ENCODE results near the gene PANK4.

DNA sequence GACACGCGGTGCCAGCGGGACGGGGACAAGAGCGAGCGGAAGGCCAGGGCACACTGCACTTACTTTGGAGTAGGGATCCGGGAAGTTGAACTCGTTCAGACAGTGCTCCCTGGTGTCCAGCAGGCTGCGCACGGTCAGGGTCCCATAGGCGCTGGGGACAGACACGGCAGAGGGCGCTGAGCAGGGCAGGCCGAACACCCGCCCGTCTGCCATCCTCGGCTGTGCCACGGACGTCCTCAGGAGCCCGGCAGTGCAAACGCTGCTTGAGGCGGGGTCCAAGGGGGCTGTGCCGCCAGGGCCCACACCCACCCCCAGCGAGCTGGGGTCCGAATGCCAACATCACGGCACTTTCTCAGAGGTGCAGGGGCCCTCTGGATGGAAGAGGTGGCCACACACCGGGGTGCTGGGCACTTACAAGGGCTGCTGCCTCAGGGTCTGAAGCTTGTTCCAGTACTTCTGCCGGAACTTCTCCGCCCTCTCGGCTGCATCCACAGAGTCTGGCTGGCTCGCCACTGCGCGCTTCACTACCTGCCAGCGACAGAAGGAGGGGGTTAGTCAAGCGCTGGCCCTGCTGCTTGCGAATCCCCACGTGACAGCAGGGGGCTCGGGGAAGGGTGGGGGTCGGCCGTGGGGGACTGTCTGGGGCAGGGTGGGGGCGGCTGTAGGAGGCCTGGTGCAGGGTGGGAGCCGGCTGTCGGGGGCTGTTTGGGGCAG, 12.3 kb downstream of the PANK4 start:
- TF ChIP-seq EZH2 (IDR thresholded peaks at IDR 0.05; ENCODE audit: borderline replicate concordance, low read depth, low read length, poor library complexity, severe bottlenecking): no peak
- TF ChIP-seq, protein P1, sequence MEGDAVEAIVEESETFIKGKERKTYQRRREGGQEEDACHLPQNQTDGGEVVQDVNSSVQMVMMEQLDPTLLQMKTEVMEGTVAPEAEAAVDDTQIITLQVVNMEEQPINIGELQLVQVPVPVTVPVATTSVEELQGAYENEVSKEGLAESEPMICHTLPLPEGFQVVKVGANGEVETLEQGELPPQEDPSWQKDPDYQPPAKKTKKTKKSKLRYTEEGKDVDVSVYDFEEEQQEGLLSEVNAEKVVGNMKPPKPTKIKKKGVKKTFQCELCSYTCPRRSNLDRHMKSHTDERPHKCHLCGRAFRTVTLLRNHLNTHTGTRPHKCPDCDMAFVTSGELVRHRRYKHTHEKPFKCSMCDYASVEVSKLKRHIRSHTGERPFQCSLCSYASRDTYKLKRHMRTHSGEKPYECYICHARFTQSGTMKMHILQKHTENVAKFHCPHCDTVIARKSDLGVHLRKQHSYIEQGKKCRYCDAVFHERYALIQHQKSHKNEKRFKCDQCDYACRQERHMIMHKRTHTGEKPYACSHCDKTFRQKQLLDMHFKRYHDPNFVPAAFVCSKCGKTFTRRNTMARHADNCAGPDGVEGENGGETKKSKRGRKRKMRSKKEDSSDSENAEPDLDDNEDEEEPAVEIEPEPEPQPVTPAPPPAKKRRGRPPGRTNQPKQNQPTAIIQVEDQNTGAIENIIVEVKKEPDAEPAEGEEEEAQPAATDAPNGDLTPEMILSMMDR (conservative IDR thresholded peaks at IDR 0.05; ENCODE audit: low read depth, low read length): no peak

Measured in A673 (cell line).